H1 (cell line): ENCODE data around the gene FARS2. TPM values are rescaled to one million over a fixed set of nuclear protein-coding genes. Genes with fewer than 3 reads are reported as not detected.

Experiments used
- ATF2 ChIP-seq: IDR thresholded peaks from 2 replicates; pipeline ENCODE4 v1.6.1; 2012; ENCODE audit warnings: low read length, inconsistent platforms
- CBX8 ChIP-seq: fragments of 300-800, 300-1000 bp; sonication (generic); IDR thresholded peaks from 2 replicates; pipeline ENCODE4 v1.7.1; 2016; ENCODE audit warnings: low read depth, low read length, borderline replicate concordance
- RAD21 ChIP-seq, 2 experiments: IDR thresholded peaks in 1 of 2; conservative IDR thresholded peaks in 1 of 2; 2 replicates each; pipeline ENCODE4 v1.6.1; 2011; ENCODE audit warnings: low read depth in 2 of 2, low read length in 2 of 2, improper control_type of control experiment in 1 of 2, inconsistent platforms in 1 of 2, mild to moderate bottlenecking in 1 of 2, moderate library complexity in 1 of 2
- TAF7 ChIP-seq: optimal IDR thresholded peaks from 2 replicates; pipeline ENCODE3; 2011; ENCODE audit warnings: low read depth, mild to moderate bottlenecking, inconsistent platforms, low read length, moderate library complexity, borderline replicate concordance
- polyA plus RNA-seq, 7 experiments: library from polyadenylated mRNA; depleted of rRNA in 3 of 7; stranded (reverse) in 5 of 7; unstranded in 2 of 7; fragments of >200 nt in 5 of 7; fragments of 200-250 nt in 2 of 7; gene quantifications; 1 replicate in 5 of 7; 2 replicates in 1 of 7; 4 replicates in 1 of 7; pipeline versions ENCODE4 v1.2.1 to v1.2.3, GENCODE V29; 2011 to 2013; ENCODE audit warnings: missing spikeins in 2 of 7, mixed read lengths in 2 of 7
- total RNA-seq: library from RNA; stranded (reverse); fragmentation: NEBNext Ultra II Directional; extraction: Animal tissue kit (Norgen Biotek cat#: 25700); gene quantifications from 2 replicates; pipeline ENCODE4 v1.2.1, GENCODE V29; 2021

The FARS2 gene
- total and polyA plus RNA-seq, 2 of the 8 experiments (the other 6 are each of a cell fraction or from before 2014, with no cell fraction given): 11.7 to 14.4 TPM

GRCh38 chr6:5676701-5677100 lies 415.4 kb downstream of the FARS2 start (continued):
- TF ChIP-seq RAD21 (IDR thresholded peaks at IDR 0.05 in 1 of 2, conservative IDR thresholded peaks at IDR 0.05 in 1 of 2; ENCODE audit: low read depth in 2 of 2, low read length in 2 of 2) (no peak), CBX8 (no peak), ATF2 (no peak), TAF7 (no peak)
- TF ChIP-seq, all 59 proteins: peak for 0
